Stimulated activated CD8-positive, alpha-beta memory T cell treated with anti-CD3 and anti-CD28 coated beads, Interleukin-7, amount 100 ng/mL, for 4 hours (primary cell): ENCODE data around the gene GRIK5.

ENCODE experiments used
- DNase-seq, 2 donors: peaks; one replicate each; pipeline ENCODE4 v3.0.0-alpha.2; 2020; ENCODE audit warnings: low read depth in 2 of 2

Gene GRIK5

GRCh38 chr19:42095142-42095813 lies 25.3 kb upstream of the GRIK5 start:
- DNase-seq, result no peak

GRCh38 chr19:42093926-42094325 lies 23.9 kb upstream of the GRIK5 start:
- no peak for DNase-seq

- DNase-seq, result no peak
Observed at GRCh38 chr19:42093505-42093904, 23.5 kb upstream of the GRIK5 start.

GRCh38 chr19:42092350-42092749 lies 22.3 kb upstream of the GRIK5 start:
- no peak for DNase-seq

- no peak for DNase-seq
Observed at GRCh38 chr19:42091742-42092141, 21.7 kb upstream of the GRIK5 start.

GRCh38 chr19:42091300-42091699 lies 21.3 kb upstream of the GRIK5 start:
- DNase-seq, result no peak

- DNase-seq, result no peak
Observed at GRCh38 chr19:42090672-42091071, 20.7 kb upstream of the GRIK5 start.

GRCh38 chr19:42089772-42090171 lies 19.8 kb upstream of the GRIK5 start:
- DNase-seq, result no peak

GRCh38 chr19:42089191-42089750 lies 19.3 kb upstream of the GRIK5 start:
- DNase-seq, result no peak

- no peak for DNase-seq
Observed at GRCh38 chr19:42088471-42089190, 18.6 kb upstream of the GRIK5 start.

- no peak for DNase-seq
Observed at GRCh38 chr19:42086770-42087550, 17.0 kb upstream of the GRIK5 start.

GRCh38 chr19:42086188-42086736 lies 16.3 kb upstream of the GRIK5 start:
- no peak for DNase-seq

GRCh38 chr19:42083537-42083936 lies 13.5 kb upstream of the GRIK5 start:
- no peak for DNase-seq

- no peak for DNase-seq
Observed at GRCh38 chr19:42081584-42082203, 11.7 kb upstream of the GRIK5 start.

GRCh38 chr19:42080764-42081375 lies 10.9 kb upstream of the GRIK5 start:
- no peak for DNase-seq

GRCh38 chr19:42079886-42080763 lies 10.1 kb upstream of the GRIK5 start:
- DNase-seq, result no peak

- no peak for DNase-seq
Observed at GRCh38 chr19:42079276-42079669, 9.3 kb upstream of the GRIK5 start.

- no peak for DNase-seq
Observed at GRCh38 chr19:42078538-42079275, 8.7 kb upstream of the GRIK5 start.

GRCh38 chr19:42078058-42078457 lies 8.1 kb upstream of the GRIK5 start:
- DNase-seq, result no peak
